ENCODE results near the gene SGPP1. TPM values are rescaled to one million over a fixed set of nuclear protein-coding genes. Genes with fewer than 3 reads are reported as not detected.
"Not testable (repeated sequence)": the region's sequence is repeated elsewhere in the genome, so short reads cannot be mapped to it uniquely, and the experiment has no call there.

The SGPP1 gene
- total RNA-seq, 1 experiment from 2014 or later = 27.0 TPM

GRCh38 chr14:63710497-63710896 is 17.4 kb downstream of the SGPP1 start:
- CTCF ChIA-PET = no interaction called here
- intact Hi-C loops (cut with micrococcal nuclease; ENCODE audit: unreplicated experiment) = no loop called here
- DNase-seq = no peak
- TF ChIP-seq, protein P1, sequence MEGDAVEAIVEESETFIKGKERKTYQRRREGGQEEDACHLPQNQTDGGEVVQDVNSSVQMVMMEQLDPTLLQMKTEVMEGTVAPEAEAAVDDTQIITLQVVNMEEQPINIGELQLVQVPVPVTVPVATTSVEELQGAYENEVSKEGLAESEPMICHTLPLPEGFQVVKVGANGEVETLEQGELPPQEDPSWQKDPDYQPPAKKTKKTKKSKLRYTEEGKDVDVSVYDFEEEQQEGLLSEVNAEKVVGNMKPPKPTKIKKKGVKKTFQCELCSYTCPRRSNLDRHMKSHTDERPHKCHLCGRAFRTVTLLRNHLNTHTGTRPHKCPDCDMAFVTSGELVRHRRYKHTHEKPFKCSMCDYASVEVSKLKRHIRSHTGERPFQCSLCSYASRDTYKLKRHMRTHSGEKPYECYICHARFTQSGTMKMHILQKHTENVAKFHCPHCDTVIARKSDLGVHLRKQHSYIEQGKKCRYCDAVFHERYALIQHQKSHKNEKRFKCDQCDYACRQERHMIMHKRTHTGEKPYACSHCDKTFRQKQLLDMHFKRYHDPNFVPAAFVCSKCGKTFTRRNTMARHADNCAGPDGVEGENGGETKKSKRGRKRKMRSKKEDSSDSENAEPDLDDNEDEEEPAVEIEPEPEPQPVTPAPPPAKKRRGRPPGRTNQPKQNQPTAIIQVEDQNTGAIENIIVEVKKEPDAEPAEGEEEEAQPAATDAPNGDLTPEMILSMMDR (IDR thresholded peaks at IDR 0.05; ENCODE audit: unreplicated experiment) = no peak
- Mint-ChIP-seq H3K4me1 (ENCODE audit: low read depth, unreplicated experiment) (peaks cover 15% of the 10 kb centered on the region), H3K4me3 (ENCODE audit: low read depth, unreplicated experiment) (no peak overlapping the region), H3K27ac (ENCODE audit: unreplicated experiment) (no peak overlapping the region), H3K36me3 (ENCODE audit: insufficient read depth, unreplicated experiment) (no peaks in the 10 kb centered on the region), H3K9me3 (ENCODE audit: low read depth, unreplicated experiment) (no peaks in the 10 kb centered on the region), H3K27me3 (ENCODE audit: unreplicated experiment) (no peaks in the 10 kb centered on the region)
- no TSS peak for BruUV-seq (replicated peaks)

DNA sequence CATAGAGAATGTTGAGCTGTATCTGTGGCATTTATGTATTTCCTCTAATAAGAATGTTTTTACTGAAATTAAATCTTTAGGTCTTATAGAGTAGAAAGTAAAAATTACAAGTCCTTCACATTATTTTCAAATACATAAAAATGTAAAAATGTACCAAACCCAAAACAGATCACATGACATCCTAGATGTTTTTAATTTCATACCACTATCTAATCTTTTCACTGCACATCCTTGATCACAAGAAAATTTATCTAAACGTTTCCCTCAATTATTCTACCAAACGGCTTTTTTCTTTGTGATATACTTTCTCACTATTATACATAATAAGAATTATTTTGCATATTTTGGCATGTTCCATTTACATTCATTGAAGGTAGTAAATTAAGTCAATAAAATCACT is 18.3 kb downstream of the SGPP1 start:
- Mint-ChIP-seq H3K4me3 (ENCODE audit: low read depth, unreplicated experiment) (no peak overlapping the region), H3K4me1 (ENCODE audit: low read depth, unreplicated experiment) (peaks cover 15% of the 10 kb centered on the region), H3K27me3 (ENCODE audit: unreplicated experiment) (no peaks in the 10 kb centered on the region), H3K27ac (ENCODE audit: unreplicated experiment) (no peak overlapping the region), H3K9me3 (ENCODE audit: low read depth, unreplicated experiment) (no peaks in the 10 kb centered on the region), H3K36me3 (ENCODE audit: insufficient read depth, unreplicated experiment) (no peaks in the 10 kb centered on the region)
- no peak for DNase-seq
- CTCF ChIA-PET = no interaction called here
- intact Hi-C loops (cut with micrococcal nuclease; ENCODE audit: unreplicated experiment) = no loop called here
- TF ChIP-seq, protein P1 (IDR thresholded peaks at IDR 0.05; ENCODE audit: unreplicated experiment) = no peak
- no TSS peak for BruUV-seq (replicated peaks)

- H3K4me1 Mint-ChIP-seq (ENCODE audit: low read depth, unreplicated experiment) = peaks cover 1% of the 10 kb centered on the region
- BruUV-seq (replicated peaks) = no TSS peak
- intact Hi-C loops (cut with micrococcal nuclease; ENCODE audit: unreplicated experiment) = no loop called here
- CTCF ChIA-PET = interaction anchor here (0.7 kb wide), 1 partner anchor 131 kb away, joined by 3 read pairs; no protein-coding TSS in a partner anchor
- TF ChIP-seq, protein P1 (IDR thresholded peaks at IDR 0.05; ENCODE audit: unreplicated experiment) = no peak
- no peak overlapping the region for H3K27ac Mint-ChIP-seq (ENCODE audit: unreplicated experiment)
- no peaks in the 10 kb centered on the region for H3K9me3 Mint-ChIP-seq (ENCODE audit: low read depth, unreplicated experiment)
- H3K27me3 Mint-ChIP-seq (ENCODE audit: unreplicated experiment) = no peaks in the 10 kb centered on the region
- no peak for DNase-seq
- H3K36me3 Mint-ChIP-seq (ENCODE audit: insufficient read depth, unreplicated experiment) = no peaks in the 10 kb centered on the region
- no peak overlapping the region for H3K4me3 Mint-ChIP-seq (ENCODE audit: low read depth, unreplicated experiment)
Observed at GRCh38 chr14:63707216-63707615, 20.6 kb downstream of the SGPP1 start.

DNA sequence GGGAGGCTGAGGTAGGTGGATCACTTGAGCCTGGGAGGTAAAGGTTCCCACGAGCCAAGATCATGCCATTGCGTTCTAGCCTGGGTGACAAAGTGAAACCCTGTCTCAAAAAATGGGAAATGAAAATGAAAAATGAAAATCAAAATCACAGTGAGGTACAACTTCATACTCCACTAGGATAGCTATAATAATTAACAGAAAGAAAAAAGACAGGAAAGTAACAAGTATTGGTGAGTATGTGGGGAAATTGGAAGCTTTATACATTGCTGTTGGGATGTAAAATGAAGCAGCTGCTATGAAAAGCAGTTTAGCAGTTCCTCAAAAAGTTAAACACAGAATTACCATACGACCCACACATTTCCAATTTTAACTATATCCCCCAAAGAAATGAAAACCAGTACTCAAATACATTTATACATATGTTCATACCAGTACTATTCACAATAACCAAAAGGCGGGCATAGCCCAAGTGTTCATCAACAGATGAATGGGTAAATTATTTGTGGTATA is 22.2 kb downstream of the SGPP1 start:
- Mint-ChIP-seq H3K9me3 (ENCODE audit: low read depth, unreplicated experiment) (no peaks in the 10 kb centered on the region), H3K4me1 (ENCODE audit: low read depth, unreplicated experiment) (peaks cover 14% of the 10 kb centered on the region), H3K36me3 (ENCODE audit: insufficient read depth, unreplicated experiment) (no peaks in the 10 kb centered on the region), H3K27ac (ENCODE audit: unreplicated experiment) (no peak overlapping the region), H3K4me3 (ENCODE audit: low read depth, unreplicated experiment) (no peak overlapping the region), H3K27me3 (ENCODE audit: unreplicated experiment) (no peaks in the 10 kb centered on the region)
- CTCF ChIA-PET = no interaction called here
- DNase-seq = no peak
- TF ChIP-seq, protein P1 (IDR thresholded peaks at IDR 0.05; ENCODE audit: unreplicated experiment) = no peak
- BruUV-seq (replicated peaks) = no TSS peak
- intact Hi-C loops (cut with micrococcal nuclease; ENCODE audit: unreplicated experiment) = no loop called here

DNA sequence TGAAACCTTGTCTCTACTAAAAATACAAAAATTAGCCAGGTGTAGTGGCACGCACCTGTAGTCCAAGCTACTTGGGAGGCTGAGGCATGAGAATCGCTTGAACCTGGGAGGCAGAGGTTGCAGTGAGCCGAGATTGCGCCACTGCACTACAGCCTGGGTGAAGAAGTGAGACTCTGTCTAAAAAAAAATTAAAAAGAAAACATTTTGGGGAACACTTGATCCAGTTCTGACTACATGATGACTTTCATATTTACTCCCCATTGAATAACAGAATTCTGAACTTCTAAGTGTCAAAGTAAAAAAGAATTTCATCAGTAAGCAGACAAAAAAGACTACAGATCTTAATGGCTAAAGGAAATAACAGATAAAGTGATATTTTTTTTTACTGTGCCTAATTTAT is 25.3 kb downstream of the SGPP1 start:
- H3K4me1 Mint-ChIP-seq (ENCODE audit: low read depth, unreplicated experiment) = peaks cover 14% of the 10 kb centered on the region
- BruUV-seq (replicated peaks); CTCF ChIA-PET: not testable (repeated sequence)

More for the DNA sequence above, 25.3 kb downstream of the SGPP1 start:
- intact Hi-C loops (cut with micrococcal nuclease; ENCODE audit: unreplicated experiment); H3K36me3 Mint-ChIP-seq (ENCODE audit: insufficient read depth, unreplicated experiment); H3K9me3 Mint-ChIP-seq (ENCODE audit: low read depth, unreplicated experiment); H3K4me3 Mint-ChIP-seq (ENCODE audit: low read depth, unreplicated experiment); DNase-seq; H3K27ac Mint-ChIP-seq (ENCODE audit: unreplicated experiment); H3K27me3 Mint-ChIP-seq (ENCODE audit: unreplicated experiment): not testable (repeated sequence)

All from Calu3 (cell line).